Mammary epithelial cell (primary cell): ENCODE data around the gene TECPR2.
"Not testable (repeated sequence)": the region's sequence is repeated elsewhere in the genome, so short reads cannot be mapped to it uniquely, and the experiment has no call there.

Experiments
- CTCF ChIP-seq, 2 donors: IDR thresholded peaks in 1 of 2; conservative IDR thresholded peaks in 1 of 2; 2 replicates each; pipeline ENCODE4 v1.5.1; 2011 to 2012; ENCODE audit warnings: inconsistent platforms in 2 of 2, low read length in 2 of 2, mild to moderate bottlenecking in 2 of 2, control low read depth in 1 of 2, low read depth in 1 of 2; ENCODE audit not compliant: insufficient read depth in 1 of 2; ENCODE audit errors: extremely low read depth in 1 of 2
- EZH2 ChIP-seq: IDR thresholded peaks from 2 replicates; pipeline ENCODE4 v1.6.1; 2012; ENCODE audit warnings: low read length, inconsistent platforms, borderline replicate concordance

DNA sequence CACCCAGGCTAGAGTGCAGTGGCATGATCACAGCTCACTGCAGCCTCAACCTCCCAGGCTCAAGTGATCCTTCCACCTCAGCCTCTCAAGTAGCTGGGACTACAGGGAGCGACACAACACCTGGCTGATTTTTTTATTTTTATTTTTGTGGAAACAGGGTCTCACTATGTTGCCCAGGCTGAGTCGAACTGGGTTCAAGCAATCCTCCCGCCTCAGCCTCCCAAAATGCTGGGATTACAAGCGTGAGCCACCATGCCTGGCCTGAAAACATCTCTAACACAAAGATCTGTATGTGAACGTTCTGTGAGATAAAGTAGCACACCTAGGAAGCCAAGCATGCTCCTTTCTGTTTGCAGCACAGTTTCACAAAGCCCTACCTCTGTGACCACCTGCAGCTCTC is 157.0 kb downstream of the TECPR2 start:
- TF ChIP-seq EZH2; CTCF (conservative IDR thresholded peaks at IDR 0.05 in 1 of 2, IDR thresholded peaks at IDR 0.05 in 1 of 2; ENCODE audit: extremely low read depth in 1 of 2, insufficient read depth in 1 of 2, low read depth in 1 of 2, low read length in 2 of 2): not testable (repeated sequence)
